Uterus (tissue), 4 donors: ENCODE data around the gene DIAPH3. TPM values are rescaled to one million over a fixed set of nuclear protein-coding genes. Genes with fewer than 3 reads are reported as not detected.

Experiments
- DNase-seq, 2 donors: peaks; one replicate each; pipeline ENCODE4 v3.0.0-alpha.2; 2019 to 2020
- H3K27ac ChIP-seq, 2 donors: fragments of 200-600 bp; sonication (generic); 1 replicate in 1 of 2; 2 replicates in 1 of 2; pipeline ENCODE4 v1.5.1; 2016 to 2018
- H3K27me3 ChIP-seq, 2 donors: fragments of 200-600 bp; sonication (generic); one replicate each; pipeline ENCODE4 v1.5.1; 2018 to 2019; ENCODE audit warnings: control low read depth in 1 of 2
- H3K36me3 ChIP-seq, 2 donors: fragments of 200-600 bp; sonication (generic); one replicate each; pipeline ENCODE4 v1.5.1; 2019; ENCODE audit warnings: control low read depth in 1 of 2
- H3K4me1 ChIP-seq, 2 donors: fragments of 200-600 bp; sonication (generic); one replicate each; pipeline ENCODE4 v1.5.1; 2018 to 2019; ENCODE audit warnings: control low read depth in 1 of 2
- H3K4me3 ChIP-seq, 2 donors: fragments of 200-600 bp; sonication (generic); 1 replicate in 1 of 2; 2 replicates in 1 of 2; pipeline ENCODE4 v1.5.1; 2018 to 2019; ENCODE audit warnings: mild to moderate bottlenecking in 1 of 2
- H3K9me3 ChIP-seq, 2 donors: fragments of 200-600 bp; sonication (generic); one replicate each; pipeline ENCODE4 v1.5.1; 2019; ENCODE audit warnings: control low read depth in 1 of 2
- CTCF ChIP-seq, 4 experiments: fragments of 200-600 bp in 2 of 4; fragments of 450-650 bp in 2 of 4; sonication (generic) in 2 of 4; IDR thresholded peaks; one replicate each; pipeline ENCODE4 v1.5.1; 2016 to 2019; ENCODE audit warnings: antibody characterized with exemption in 4 of 4, mild to moderate bottlenecking in 2 of 4, moderate library complexity in 1 of 4
- POLR2A ChIP-seq, 2 donors: fragments of 450-650 bp; IDR thresholded peaks; one replicate each; pipeline ENCODE4 v1.6.1; 2016; ENCODE audit warnings: antibody characterized with exemption in 2 of 2, mild to moderate bottlenecking in 1 of 2, moderate library complexity in 1 of 2
- intact Hi-C: fragments of 100-400 bp; cut with DNase I; formaldehyde crosslinking; loops from one replicate; pipeline ENCODE4 v1.15.1; 2023; ENCODE audit warnings: low total_unique reads
- total RNA-seq, 4 donors: library from RNA; depleted of rRNA in 3 of 4; stranded (reverse); fragments of >200 nt in 3 of 4; gene quantifications; one replicate each; pipeline versions ENCODE4 v1.1.0 to v1.2.4, GENCODE V29; 2014 to 2023
- donor health status: DM: yes; HTN: yes; CAD: no.

The DIAPH3 gene
- total RNA-seq, 4 donors from 2014 or later = 11.4 TPM; not detected in 3

- intact Hi-C loops = no loop called here
- Histone ChIP-seq H3K27ac (no peak overlapping the region), H3K4me1 (no peaks in the 10 kb centered on the region), H3K4me3 (no peak overlapping the region), H3K36me3 (no peaks in the 10 kb centered on the region), H3K27me3 (no peaks in the 10 kb centered on the region), H3K9me3 (no peaks in the 10 kb centered on the region)
- no peak for TF ChIP-seq CTCF (IDR thresholded peaks at IDR 0.05)
- TF ChIP-seq POLR2A (IDR thresholded peaks at IDR 0.05) = no peak
- no peak for DNase-seq
Observed at GRCh38 chr13:59710996-59711701, 452.6 kb downstream of the DIAPH3 start.

- no peaks in the 10 kb centered on the region for H3K9me3 ChIP-seq
- TF ChIP-seq CTCF (IDR thresholded peaks at IDR 0.05) (no peak), POLR2A (IDR thresholded peaks at IDR 0.05) (no peak)
- H3K36me3 ChIP-seq = no peaks in the 10 kb centered on the region
- intact Hi-C loops = no loop called here
- no peaks in the 10 kb centered on the region for H3K4me1 ChIP-seq
- H3K4me3 ChIP-seq = no peak overlapping the region
- H3K27ac ChIP-seq = no peak overlapping the region
- H3K27me3 ChIP-seq = no peaks in the 10 kb centered on the region
- DNase-seq = no peak
Observed at GRCh38 chr13:59710416-59710815, 453.3 kb downstream of the DIAPH3 start.

GRCh38 chr13:59706101-59706976 lies 457.4 kb downstream of the DIAPH3 start:
- TF ChIP-seq CTCF (IDR thresholded peaks at IDR 0.05) (no peak), POLR2A (IDR thresholded peaks at IDR 0.05) (no peak)
- Histone ChIP-seq H3K27ac (no peak overlapping the region), H3K4me3 (no peak overlapping the region), H3K27me3 (no peaks in the 10 kb centered on the region), H3K9me3 (no peaks in the 10 kb centered on the region), H3K36me3 (no peaks in the 10 kb centered on the region), H3K4me1 (no peaks in the 10 kb centered on the region)
- intact Hi-C loops = no loop called here
- no peak for DNase-seq

- Histone ChIP-seq H3K9me3 (no peaks in the 10 kb centered on the region), H3K27me3 (no peaks in the 10 kb centered on the region), H3K36me3 (no peaks in the 10 kb centered on the region), H3K4me1 (no peaks in the 10 kb centered on the region), H3K27ac (no peak overlapping the region), H3K4me3 (no peak overlapping the region)
- intact Hi-C loops = no loop called here
- DNase-seq = no peak
- TF ChIP-seq POLR2A (IDR thresholded peaks at IDR 0.05) (no peak), CTCF (IDR thresholded peaks at IDR 0.05) (no peak)
Observed at GRCh38 chr13:59702269-59702668, 461.5 kb downstream of the DIAPH3 start.

GRCh38 chr13:59701261-59701660 lies 462.5 kb downstream of the DIAPH3 start:
- no peaks in the 10 kb centered on the region for H3K9me3 ChIP-seq
- H3K27ac ChIP-seq = no peak overlapping the region
- intact Hi-C loops = no loop called here
- H3K36me3 ChIP-seq = no peaks in the 10 kb centered on the region
- no peak for TF ChIP-seq POLR2A (IDR thresholded peaks at IDR 0.05)
- no peak for TF ChIP-seq CTCF (IDR thresholded peaks at IDR 0.05)
- H3K27me3 ChIP-seq = no peaks in the 10 kb centered on the region
- H3K4me3 ChIP-seq = no peak overlapping the region
- H3K4me1 ChIP-seq = no peaks in the 10 kb centered on the region
- DNase-seq = no peak
